Stimulated activated naive CD8-positive, alpha-beta T cell treated with anti-CD3 and anti-CD28 coated beads, Interleukin-15, Interleukin-2, amounts not matched to agents 100 U/mL and 50 U/mL, for 24 hours (primary cell): ENCODE data around the gene TNNT1.

Source experiments
- ATAC-seq: fragments of 150-1000 bp; cut with Tn5 transposase; one replicate; pipeline ENCODE4 v1.10.0; 2021
- DNase-seq: peaks from one replicate; pipeline ENCODE4 v3.0.0; 2021

Gene TNNT1

GRCh38 chr19:55088543-55089341, 60.3 kb downstream of the TNNT1 start:
- ATAC-seq: peak; percentile 45
- peak; percentile 92 for DNase-seq

GRCh38 chr19:55088021-55088451, 61.0 kb downstream of the TNNT1 start:
- ATAC-seq: no peak
- DNase-seq: no peak

- no peak for DNase-seq
These were observed 61.5 kb downstream of the TNNT1 start for GRCh38 chr19:55087542-55087901.

GRCh38 chr19:55086730-55087541, 62.1 kb downstream of the TNNT1 start:
- ATAC-seq (peak; percentile 67), DNase-seq (peak; percentile 71)

More at GRCh38 chr19:55087542-55087901, 61.5 kb downstream of the TNNT1 start:
- no peak for ATAC-seq

GRCh38 chr19:55085923-55086715, 62.9 kb downstream of the TNNT1 start:
- DNase-seq: no peak
- ATAC-seq: no peak

GRCh38 chr19:55084416-55084815, 64.6 kb downstream of the TNNT1 start:
- ATAC-seq: no peak
- DNase-seq: no peak

GRCh38 chr19:55083004-55083850, 65.8 kb downstream of the TNNT1 start:
- DNase-seq: no peak
- no peak for ATAC-seq
